Thoracic aorta (tissue), 2 donors: ENCODE data around the gene ATP6V1G2. TPM values are rescaled to one million over a fixed set of nuclear protein-coding genes. Genes with fewer than 3 reads are reported as not detected.
"Not testable (repeated sequence)": the region's sequence is repeated elsewhere in the genome, so short reads cannot be mapped to it uniquely, and the experiment has no call there.

Experiments used
- ATAC-seq: fragments of 150-250 bp; one replicate; pipeline ENCODE4 v1.8.0; 2017; ENCODE audit warnings: low read depth; ENCODE audit not compliant: insufficient number of reproducible peaks, low FRiP score
- DNase-seq: peaks from one replicate; pipeline ENCODE4 v3.0.0-alpha.2; 2020; ENCODE audit warnings: low spot score
- H3K27ac ChIP-seq, 2 donors: fragments of 200-600 bp; sonication (generic); 1 replicate in 1 of 2; 2 replicates in 1 of 2; pipeline ENCODE4 v1.5.1; 2016; ENCODE audit warnings: mild to moderate bottlenecking in 2 of 2, moderate library complexity in 2 of 2
- H3K27me3 ChIP-seq: fragments of 200-600 bp; sonication (generic); replicated peaks from 2 replicates; pipeline ENCODE4 v1.6.0; 2016; ENCODE audit warnings: mild to moderate bottlenecking; ENCODE audit not compliant: insufficient read depth
- H3K36me3 ChIP-seq: fragments of 200-600 bp; sonication (generic); one replicate; pipeline ENCODE4 v1.5.1; 2016
- H3K4me1 ChIP-seq, 2 donors: fragments of 200-600 bp; sonication (generic); 1 replicate in 1 of 2; 2 replicates in 1 of 2; pipeline versions ENCODE4 v1.5.1 to v1.6.0; 2016; ENCODE audit warnings: low read depth in 2 of 2, mild to moderate bottlenecking in 1 of 2; ENCODE audit not compliant: control insufficient read depth in 1 of 2
- H3K4me3 ChIP-seq: fragments of 200-600 bp; sonication (generic); 2 replicates; pipeline ENCODE4 v1.5.1; 2016; ENCODE audit warnings: mild to moderate bottlenecking
- H3K9me3 ChIP-seq: fragments of 200-600 bp; sonication (generic); 2 replicates; pipeline ENCODE4 v1.5.1; 2016
- CTCF ChIP-seq: fragments of 200-600 bp; sonication (generic); IDR thresholded peaks from one replicate; pipeline ENCODE4 v1.5.1; 2019; ENCODE audit warnings: antibody characterized with exemption
- total RNA-seq, 2 donors: library from RNA; depleted of rRNA; stranded (reverse); fragments of >200 nt; gene quantifications; one replicate each; pipeline versions ENCODE4 v1.1.0 to v1.2.3, GENCODE V29; 2016

The ATP6V1G2 gene
- total RNA-seq, 2 donors from 2014 or later, result 0.78 to 0.95 TPM

DNA sequence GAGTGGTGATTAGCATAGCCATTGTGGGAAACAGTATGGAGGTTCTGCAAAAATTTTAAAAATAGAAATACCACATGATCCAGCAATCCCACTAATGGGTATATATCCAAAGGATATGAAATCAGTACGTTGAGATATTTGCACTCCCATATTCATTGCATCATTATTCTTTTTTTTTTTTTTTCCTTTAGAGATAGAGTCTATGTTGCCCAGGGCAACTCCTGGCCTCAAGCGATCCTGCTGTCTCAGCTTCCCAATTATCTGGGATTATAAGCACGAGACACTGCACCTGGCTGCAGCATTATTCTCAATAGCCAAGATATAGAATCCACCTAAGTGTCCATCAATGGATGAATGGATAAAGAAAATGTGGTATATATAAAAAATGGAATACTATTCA, 24.6 kb downstream of the ATP6V1G2 start:
- no peak for TF ChIP-seq CTCF
- Histone ChIP-seq H3K36me3 (no peaks in the 10 kb centered on the region), H3K9me3 (no peaks in the 10 kb centered on the region), H3K4me1 (no peaks in the 10 kb centered on the region), H3K4me3 (no peak overlapping the region), H3K27me3 (no peaks in the 10 kb centered on the region), H3K27ac (no peak overlapping the region)
- ATAC-seq (no peak), DNase-seq (no peak)

DNA sequence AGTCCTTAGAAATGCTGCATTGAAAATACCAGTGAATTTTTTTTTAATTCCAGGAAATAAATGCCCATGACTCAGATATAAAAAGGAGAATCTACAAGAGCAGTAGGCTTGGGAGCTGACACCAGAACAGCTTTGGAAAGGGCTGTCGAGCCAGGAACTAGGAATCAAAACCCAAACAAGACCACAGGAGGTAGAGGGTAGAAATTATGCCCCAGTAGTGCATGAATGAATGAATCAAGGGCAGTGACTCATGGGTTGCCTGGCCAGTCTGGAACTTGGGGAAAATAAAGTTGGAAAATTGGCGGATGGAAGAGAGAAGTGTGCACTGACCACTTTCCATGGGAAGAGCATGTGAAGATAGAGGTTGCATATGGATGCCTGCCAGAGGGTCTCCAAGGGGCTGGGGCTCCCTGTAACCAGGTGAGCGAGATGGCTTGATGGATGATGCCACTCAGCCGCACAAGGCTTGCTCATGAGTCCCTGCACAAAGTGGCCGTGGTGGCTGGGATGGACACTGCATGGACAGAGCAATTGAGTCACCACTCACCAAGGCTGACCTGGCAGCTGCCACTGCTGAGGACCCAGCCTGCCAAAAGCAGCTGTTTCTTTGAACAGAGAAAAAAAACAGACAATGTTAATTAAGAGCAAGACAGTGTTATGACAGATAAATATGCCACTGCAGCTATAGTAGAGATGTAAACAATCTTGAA, 32.8 kb downstream of the ATP6V1G2 start:
- Histone ChIP-seq H3K4me1 (no peaks in the 10 kb centered on the region), H3K27ac (no peak overlapping the region), H3K36me3 (no peaks in the 10 kb centered on the region), H3K9me3 (no peaks in the 10 kb centered on the region), H3K4me3 (no peak overlapping the region), H3K27me3 (no peaks in the 10 kb centered on the region)
- no peak for TF ChIP-seq CTCF
- no peak for DNase-seq
- ATAC-seq, result no peak

DNA sequence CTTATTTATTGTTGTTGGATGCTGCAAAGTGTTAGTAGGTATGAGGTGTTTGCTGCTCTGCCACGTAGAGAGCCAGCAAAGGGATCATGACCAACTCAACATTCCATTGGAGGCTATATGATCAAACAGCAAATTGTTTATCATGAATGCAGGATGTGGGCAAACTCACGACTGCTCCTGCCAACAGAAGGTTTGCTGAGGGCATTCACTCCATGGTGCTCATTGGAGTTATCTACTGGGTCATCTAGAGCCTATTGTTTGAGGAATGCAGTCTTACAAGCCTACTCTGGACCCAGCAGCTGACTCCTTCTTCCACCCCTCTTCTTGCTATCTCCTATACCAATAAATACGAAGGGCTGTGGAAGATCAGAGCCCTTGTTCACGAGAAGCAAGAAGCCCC, 36.4 kb downstream of the ATP6V1G2 start:
- H3K27me3 ChIP-seq, result no peaks in the 10 kb centered on the region
- ATAC-seq, result no peak
- TF ChIP-seq CTCF, result no peak

GRCh38 chr6:31509036-31509435, 37.4 kb downstream of the ATP6V1G2 start:
- DNase-seq, H3K4me1 ChIP-seq, H3K27me3 ChIP-seq, ATAC-seq, H3K9me3 ChIP-seq, H3K27ac ChIP-seq, H3K36me3 ChIP-seq, H3K4me3 ChIP-seq: not testable (repeated sequence)

More for the DNA sequence above, 36.4 kb downstream of the ATP6V1G2 start:
- H3K27ac ChIP-seq, result no peak overlapping the region
- H3K9me3 ChIP-seq, result no peaks in the 10 kb centered on the region
- no peak overlapping the region for H3K4me3 ChIP-seq
- H3K36me3 ChIP-seq, result peaks cover 7% of the 10 kb centered on the region
- no peak for DNase-seq
- H3K4me1 ChIP-seq, result no peaks in the 10 kb centered on the region

GRCh38 chr6:31502586-31502985, 43.8 kb downstream of the ATP6V1G2 start:
- ATAC-seq (no peak), DNase-seq (no peak)
- Histone ChIP-seq H3K36me3 (peaks cover 7% of the 10 kb centered on the region), H3K27me3 (no peaks in the 10 kb centered on the region), H3K4me1 (peaks cover 4 to 7% of the 10 kb centered on the region in 2 donors), H3K9me3 (no peaks in the 10 kb centered on the region), H3K4me3 (no peak overlapping the region), H3K27ac (no peak overlapping the region)
- no peak for TF ChIP-seq CTCF

DNA sequence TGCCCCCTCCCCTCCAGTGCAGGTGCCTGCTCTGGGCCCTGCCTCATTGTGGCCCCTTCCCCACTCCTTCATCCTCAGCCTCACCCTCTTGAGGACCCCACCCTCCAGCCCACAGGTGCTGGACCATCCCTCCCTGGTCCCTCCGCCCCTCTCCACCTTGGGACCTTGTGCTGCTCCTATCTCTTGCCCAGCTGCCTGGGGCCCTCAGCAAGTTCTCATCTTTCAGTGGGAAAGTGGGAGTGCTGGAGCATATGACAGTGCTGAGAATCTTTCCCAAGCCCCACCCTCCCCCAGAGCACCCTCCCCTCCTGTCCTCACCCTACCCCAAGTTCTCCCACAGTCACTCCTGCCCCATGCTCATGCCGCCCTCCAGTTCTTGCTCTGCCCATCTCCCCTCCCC, 46.8 kb downstream of the ATP6V1G2 start:
- H3K27me3 ChIP-seq, H3K4me3 ChIP-seq, H3K36me3 ChIP-seq, H3K27ac ChIP-seq, H3K9me3 ChIP-seq, ATAC-seq, DNase-seq: not testable (repeated sequence)
- H3K4me1 ChIP-seq, result peaks cover 6 to 24% of the 10 kb centered on the region in 2 donors
